Panc1 (cell line): Measurements from ENCODE around the gene RPS27L. TPM values are rescaled to one million over a fixed set of nuclear protein-coding genes. Genes with fewer than 3 reads are reported as not detected.

Experiments
- ATAC-seq: fragments of 200-7000 bp; cut with Tn5 transposase; 2 replicates; pipeline ENCODE4 v1.9.1; 2020; ENCODE audit warnings: mild to moderate bottlenecking, moderate library complexity
- BruUV-seq: library from RNA; stranded (reverse); fragments of 400-500 nt; replicated peaks from 2 replicates; lab custom pipeline; 2021; lab: Mats Ljungman, UMichigan
- CTCF ChIA-PET: fragments of 300-600 bp; sonication (Branson Sonifier 250); formaldehyde crosslinking; loops from one replicate; lab custom pipeline; 2022; ENCODE audit warnings: antibody characterized with exemption; lab: Charles Lee
- POLR2A ChIA-PET: fragments of 300-600 bp; sonication (Branson Sonifier 250); formaldehyde crosslinking; loops from one replicate; lab custom pipeline; 2022; ENCODE audit warnings: antibody characterized with exemption; lab: Charles Lee
- DNase-seq: peaks from one replicate; pipeline ENCODE4 v3.0.0-alpha.2; 2010; ENCODE audit warnings: low read depth, low spot score
- H3K27ac ChIP-seq: 2 replicates; pipeline ENCODE4 v1.5.1; 2011; ENCODE audit warnings: mild to moderate bottlenecking, low read length, inconsistent platforms
- H3K27me3 ChIP-seq: fragments of 200-500 bp; sonication (Bioruptor generic); 2 replicates; pipeline ENCODE4 v1.6.0; 2014; ENCODE audit warnings: low read length, inconsistent platforms; ENCODE audit not compliant: control insufficient read depth, insufficient read depth
- H3K36me3 ChIP-seq: fragments of 200-500 bp; sonication (Bioruptor generic); 2 replicates; pipeline ENCODE4 v1.5.1; 2014; ENCODE audit warnings: inconsistent platforms, mild to moderate bottlenecking, low read length, moderate library complexity; ENCODE audit not compliant: control insufficient read depth, insufficient read depth
- H3K4me1 ChIP-seq: 2 replicates; pipeline ENCODE4 v1.5.1; 2011; ENCODE audit warnings: inconsistent platforms, mild to moderate bottlenecking, low read length, moderate library complexity; ENCODE audit not compliant: control insufficient read depth, insufficient read depth
- H3K4me3 ChIP-seq, 2 experiments: 2 replicates each; pipeline ENCODE4 v1.5.1; 2011 to 2012; ENCODE audit warnings: low read depth in 2 of 2, low read length in 2 of 2, mild to moderate bottlenecking in 2 of 2, inconsistent platforms in 1 of 2, moderate library complexity in 1 of 2
- H3K9me3 ChIP-seq: fragments of 200-500 bp; sonication (Bioruptor generic); 2 replicates; pipeline ENCODE4 v1.5.1; 2014; ENCODE audit warnings: low read depth, mild to moderate bottlenecking, inconsistent platforms, low read length, moderate library complexity; ENCODE audit not compliant: control insufficient read depth, insufficient read depth
- CTCF ChIP-seq: fragments of 450-650 bp; IDR thresholded peaks from 2 replicates; pipeline ENCODE4 v1.5.1; 2017; ENCODE audit warnings: mild to moderate bottlenecking
- POLR2AphosphoS5 ChIP-seq: IDR thresholded peaks from 2 replicates; pipeline ENCODE4 v1.6.1; 2012; ENCODE audit warnings: mild to moderate bottlenecking, low read depth, low read length, moderate library complexity
- REST ChIP-seq, 2 experiments: IDR thresholded peaks; 2 replicates each; pipeline ENCODE4 v1.6.1; 2011 to 2012; ENCODE audit warnings: low read depth in 2 of 2, control low read depth in 1 of 2, low read length in 1 of 2, mild to moderate bottlenecking in 1 of 2, moderate library complexity in 1 of 2; ENCODE audit not compliant: insufficient read depth in 1 of 2
- SIN3A ChIP-seq: IDR thresholded peaks from 2 replicates; pipeline ENCODE4 v1.6.1; 2012; ENCODE audit warnings: low read depth, mild to moderate bottlenecking, low read length, moderate library complexity, borderline replicate concordance; ENCODE audit not compliant: insufficient read depth
- TCF7L2 ChIP-seq: IDR thresholded peaks from 2 replicates; pipeline ENCODE4 v1.6.1; 2011; ENCODE audit warnings: mild to moderate bottlenecking, low read depth, low read length, inconsistent platforms
- in situ Hi-C: cut with HindIII; loops from 2 replicates; pipeline ENCODE4 v1.10.0; 2016; ENCODE audit warnings: low sequenced_read_pairs, low pct_unique_long_range_greater_than_20kb
- intact Hi-C: fragments of 100-400 bp; cut with micrococcal nuclease; formaldehyde crosslinking; loops from one replicate; pipeline ENCODE4 v1.10.0; 2022; ENCODE audit not compliant: unreplicated experiment
- total RNA-seq: library from RNA; stranded (reverse); gene quantifications from one replicate; pipeline ENCODE4 v1.2.1, GENCODE V29; 2021; ENCODE audit not compliant: unreplicated experiment

Gene RPS27L
- total RNA-seq, 1 experiment from 2014 or later, result 61.3 TPM

GRCh38 chr15:63136742-63137141 lies 20.5 kb downstream of the RPS27L start:
- no TSS peak for BruUV-seq
- Histone ChIP-seq H3K4me3 (no peak overlapping the region), H3K27ac (no peak overlapping the region), H3K9me3 (no peaks in the 10 kb centered on the region), H3K27me3 (no peaks in the 10 kb centered on the region), H3K36me3 (no peaks in the 10 kb centered on the region), H3K4me1 (no peaks in the 10 kb centered on the region)
- in situ Hi-C loops, result no loop called here
- intact Hi-C loops, result no loop called here
- ChIA-PET POLR2A (no interaction called here), CTCF (interaction anchor here (0.6 kb wide), 1 partner anchor 218 kb away, joined by 5 read pairs; no protein-coding TSS in a partner anchor)
- ATAC-seq (no peak), DNase-seq (no peak)
- no peak for TF ChIP-seq TCF7L2
- no peak for TF ChIP-seq CTCF
- TF ChIP-seq POLR2AphosphoS5, result no peak
- no peak for TF ChIP-seq SIN3A
- no peak for TF ChIP-seq REST (IDR thresholded peaks at IDR 0.05; ENCODE audit: insufficient read depth in 1 of 2, low read depth in 2 of 2, low read length in 1 of 2)

GRCh38 chr15:63135804-63136203 lies 21.5 kb downstream of the RPS27L start:
- H3K9me3 ChIP-seq, result no peaks in the 10 kb centered on the region
- POLR2A ChIA-PET, result interaction anchor here (0.6 kb wide), 2 partner anchors 139 to 1263 kb away, joined by 3 read pairs; no protein-coding TSS in a partner anchor
- no peak for TF ChIP-seq REST (IDR thresholded peaks at IDR 0.05; ENCODE audit: insufficient read depth in 1 of 2, low read depth in 2 of 2, low read length in 1 of 2)
- no peak for TF ChIP-seq CTCF
- TF ChIP-seq SIN3A, result no peak
- TF ChIP-seq TCF7L2, result no peak
- TF ChIP-seq POLR2AphosphoS5, result no peak
- no peaks in the 10 kb centered on the region for H3K36me3 ChIP-seq
- no peaks in the 10 kb centered on the region for H3K27me3 ChIP-seq
- DNase-seq, result peak; percentile 86
- no peak overlapping the region for H3K4me3 ChIP-seq
- ATAC-seq, result peak; percentile 64; the same call in 1 of the 2 replicates
- intact Hi-C loops, result no loop called here
- no peaks in the 10 kb centered on the region for H3K4me1 ChIP-seq
- no peak overlapping the region for H3K27ac ChIP-seq
- in situ Hi-C loops, result no loop called here
- CTCF ChIA-PET, result interaction anchor here (0.6 kb wide), 1 partner anchor 440 kb away, joined by 7 read pairs; no protein-coding TSS in a partner anchor
- no TSS peak for BruUV-seq
